ENCODE data around the gene KIR3DL3. TPM values are rescaled to one million over a fixed set of nuclear protein-coding genes. Genes with fewer than 3 reads are reported as not detected.
"Not testable (repeated sequence)": the region's sequence is repeated elsewhere in the genome, so short reads cannot be mapped to it uniquely, and the experiment has no call there.

Gene KIR3DL3
- polyA plus RNA-seq, 3 donors = not detected

- not testable (repeated sequence) for DNase-seq (ENCODE audit: extremely low read depth in 1 of 11, low read depth in 9 of 11, low spot score in 4 of 11)
These were observed 47.0 kb downstream of the KIR3DL3 start for GRCh38 chr19:54771018-54771960.

- DNase-seq (ENCODE audit: extremely low read depth in 1 of 11, low read depth in 9 of 11, low spot score in 4 of 11) = not testable (repeated sequence)
These were observed 48.4 kb downstream of the KIR3DL3 start for GRCh38 chr19:54772666-54773065.

DNA sequence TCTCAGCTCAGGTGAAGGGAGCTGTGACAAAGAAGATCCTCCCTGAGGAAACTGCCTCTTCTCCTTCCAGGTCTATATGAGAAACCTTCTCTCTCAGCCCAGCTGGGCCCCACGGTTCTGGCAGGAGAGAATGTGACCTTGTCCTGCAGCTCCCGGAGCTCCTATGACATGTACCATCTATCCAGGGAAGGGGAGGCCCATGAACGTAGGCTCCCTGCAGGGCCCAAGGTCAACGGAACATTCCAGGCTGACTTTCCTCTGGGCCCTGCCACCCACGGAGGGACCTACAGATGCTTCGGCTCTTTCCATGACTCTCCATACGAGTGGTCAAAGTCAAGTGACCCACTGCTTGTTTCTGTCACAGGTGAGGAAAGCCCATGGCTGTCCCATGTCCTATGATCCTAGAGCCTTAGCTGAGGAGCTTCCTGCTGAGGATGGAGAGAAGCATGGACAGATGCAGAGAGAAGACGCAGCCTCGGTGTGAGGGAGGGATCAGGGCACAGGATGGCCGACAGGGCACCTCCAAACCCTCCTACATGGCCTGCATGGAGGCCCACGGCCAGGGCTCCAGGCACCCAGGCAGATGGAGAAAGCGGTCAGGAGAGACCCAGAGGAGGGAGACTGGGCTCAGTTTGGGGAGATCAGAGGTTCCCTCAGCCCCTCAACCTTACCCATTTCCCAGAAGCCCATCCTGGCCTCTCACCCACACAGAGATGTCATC, 51.0 kb downstream of the KIR3DL3 start:
- DNase-seq (ENCODE audit: extremely low read depth in 1 of 11, low read depth in 9 of 11, low spot score in 4 of 11) = not testable (repeated sequence)

GRCh38 chr19:54775830-54776229, 51.6 kb downstream of the KIR3DL3 start:
- DNase-seq (ENCODE audit: extremely low read depth in 1 of 11, low read depth in 9 of 11, low spot score in 4 of 11) = not testable (repeated sequence)

GRCh38 chr19:54777851-54778250, 53.6 kb downstream of the KIR3DL3 start:
- not testable (repeated sequence) for DNase-seq (ENCODE audit: extremely low read depth in 1 of 11, low read depth in 9 of 11, low spot score in 4 of 11)

DNA sequence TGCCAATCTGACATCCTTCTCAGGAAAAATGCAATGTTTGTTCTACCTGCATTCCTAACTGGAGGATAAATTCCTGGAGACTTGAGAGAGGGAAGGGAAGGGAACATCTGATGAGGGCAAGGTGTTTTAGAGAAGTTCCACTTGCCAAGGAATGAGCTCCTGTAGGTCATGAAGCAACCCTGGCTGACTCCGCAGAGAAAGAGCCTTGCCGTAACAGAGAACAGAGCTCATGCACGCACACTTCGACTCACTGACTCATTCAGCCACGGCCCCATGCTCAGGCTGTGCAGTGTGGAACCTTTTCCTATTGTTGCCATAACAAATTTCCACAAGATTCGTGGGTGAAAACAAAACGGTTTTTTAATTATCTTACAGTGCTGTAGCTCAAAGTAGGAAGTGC, 54.7 kb downstream of the KIR3DL3 start:
- DNase-seq (ENCODE audit: extremely low read depth in 1 of 11, low read depth in 9 of 11, low spot score in 4 of 11) = not testable (repeated sequence)

GRCh38 chr19:54782916-54783315, 58.7 kb downstream of the KIR3DL3 start:
- DNase-seq (ENCODE audit: extremely low read depth in 1 of 11, low read depth in 9 of 11, low spot score in 4 of 11) = not testable (repeated sequence)

Other genes starting within 250 kb of the KIR3DL3 start
- gene LAIR2, start 221.6 kb upstream of the KIR3DL3 start, polyA plus RNA-seq (ENCODE audit: insufficient read length in 3 of 3) = not detected
- gene LILRA2, start 150.7 kb upstream of the KIR3DL3 start, polyA plus RNA-seq (ENCODE audit: insufficient read length in 3 of 3) = 1 to 10 TPM; 1.1 to 1.4 (median 1.2) TPM
- gene LILRA1, start 130.8 kb upstream of the KIR3DL3 start, polyA plus RNA-seq (ENCODE audit: insufficient read length in 3 of 3) = under 1 TPM; 0.26 to 0.43 (median 0.42) TPM
- gene LILRB1, start 94.0 kb upstream of the KIR3DL3 start, polyA plus RNA-seq (ENCODE audit: insufficient read length in 3 of 3) = 1 to 10 TPM in 2 of 3 donors, under 1 TPM in 1; 0.73 to 1.6 (median 1.0) TPM
- 1 to 10 TPM in 1 of 3 donors, under 1 TPM in 2; 0.61 to 1.7 (median 0.95) TPM for gene LILRB4, start 61.5 kb upstream of the KIR3DL3 start, polyA plus RNA-seq (ENCODE audit: insufficient read length in 3 of 3)
- gene KIR2DL3, start 14.1 kb downstream of the KIR3DL3 start, polyA plus RNA-seq (ENCODE audit: insufficient read length in 3 of 3) = not detected
- under 1 TPM in 1 of 3 donors, not detected in 2; 0.12 TPM for gene KIR2DL1, start 45.4 kb downstream of the KIR3DL3 start, polyA plus RNA-seq (ENCODE audit: insufficient read length in 3 of 3)
- gene KIR2DL4, start 79.2 kb downstream of the KIR3DL3 start, polyA plus RNA-seq (ENCODE audit: insufficient read length in 3 of 3) = not detected
- not detected for gene KIR3DL1, start 92.0 kb downstream of the KIR3DL3 start, polyA plus RNA-seq (ENCODE audit: insufficient read length in 3 of 3)
- not detected for gene KIR2DS4, start 108.2 kb downstream of the KIR3DL3 start, polyA plus RNA-seq (ENCODE audit: insufficient read length in 3 of 3)
- gene KIR3DL2, start 126.0 kb downstream of the KIR3DL3 start, polyA plus RNA-seq (ENCODE audit: insufficient read length in 3 of 3) = not detected
- under 1 TPM; 0.14 to 0.68 (median 0.25) TPM for gene FCAR, start 149.8 kb downstream of the KIR3DL3 start, polyA plus RNA-seq (ENCODE audit: insufficient read length in 3 of 3)
- under 1 TPM in 2 of 3 donors, not detected in 1; 0.09 to 0.14 TPM for gene NCR1, start 181.7 kb downstream of the KIR3DL3 start, polyA plus RNA-seq (ENCODE audit: insufficient read length in 3 of 3)
- gene NLRP7, start 223.1 kb downstream of the KIR3DL3 start, polyA plus RNA-seq (ENCODE audit: insufficient read length in 3 of 3) = not detected
- 10 to 100 TPM in 2 of 3 donors, 1 to 10 TPM in 1; 6.4 to 22.0 (median 17.9) TPM for gene NLRP2, start 241.9 kb downstream of the KIR3DL3 start, polyA plus RNA-seq (ENCODE audit: insufficient read length in 3 of 3)